PC-3 (cell line): ENCODE data around the gene INPP5F. TPM values are rescaled to one million over a fixed set of nuclear protein-coding genes. Genes with fewer than 3 reads are reported as not detected.

Experiments used
- ATAC-seq: fragments of 200-7000 bp; cut with Tn5 transposase; 2 replicates; pipeline ENCODE4 v1.9.1; 2020; ENCODE audit warnings: mild to moderate bottlenecking, moderate library complexity
- BruUV-seq: library from RNA; stranded (reverse); fragments of 400-500 nt; replicated peaks from 2 replicates; lab custom pipeline; 2021; lab: Mats Ljungman, UMichigan
- CTCF ChIA-PET: fragments of 300-600 bp; sonication (Branson Sonifier 250); formaldehyde crosslinking; loops from one replicate; lab custom pipeline; 2022; ENCODE audit warnings: antibody characterized with exemption; lab: Charles Lee
- POLR2A ChIA-PET: fragments of 300-600 bp; sonication (Branson Sonifier 250); formaldehyde crosslinking; loops from one replicate; lab custom pipeline; 2022; ENCODE audit warnings: antibody characterized with exemption; ENCODE audit not compliant: unreplicated experiment; lab: Charles Lee
- DNase-seq: peaks from one replicate; pipeline ENCODE4 v3.0.0-alpha.2; 2015
- H2AFZ ChIP-seq: fragments of 300-600 bp; sonication (generic); 2 replicates; pipeline ENCODE4 v1.6.0; 2016; ENCODE audit warnings: antibody characterized with exemption, low read length
- H3F3A ChIP-seq: fragments of 300-600 bp; sonication (generic); one replicate; pipeline ENCODE4 v1.6.0; 2017; ENCODE audit warnings: antibody characterized with exemption, low read length, control low read depth, mild to moderate bottlenecking; ENCODE audit not compliant: unreplicated experiment
- H3K27ac ChIP-seq: fragments of 300-600 bp; sonication (generic); 2 replicates; pipeline ENCODE4 v1.5.1; 2016; ENCODE audit warnings: mild to moderate bottlenecking, low read length
- H3K27me3 ChIP-seq: fragments of 300-600 bp; sonication (generic); 2 replicates; pipeline ENCODE4 v1.6.1; 2016; ENCODE audit warnings: low read length, mixed read lengths
- H3K36me3 ChIP-seq: fragments of 300-600 bp; sonication (generic); 2 replicates; pipeline ENCODE4 v1.6.1; 2016; ENCODE audit warnings: low read depth, mixed run types, low read length, mixed read lengths
- H3K4me1 ChIP-seq: fragments of 300-600 bp; sonication (generic); 2 replicates; pipeline ENCODE4 v1.5.1; 2016; ENCODE audit warnings: low read length; ENCODE audit not compliant: insufficient read depth
- H3K4me2 ChIP-seq: fragments of 300-600 bp; sonication (generic); 2 replicates; pipeline ENCODE4 v1.6.0; 2016; ENCODE audit warnings: low read length
- H3K4me3 ChIP-seq: fragments of 300-600 bp; sonication (generic); 2 replicates; pipeline ENCODE4 v1.5.1; 2016; ENCODE audit warnings: mild to moderate bottlenecking, low read length, mixed read lengths
- H3K79me2 ChIP-seq: fragments of 300-600 bp; sonication (generic); 2 replicates; pipeline ENCODE4 v1.6.1; 2017; ENCODE audit warnings: low read length, mixed read lengths
- H3K9ac ChIP-seq: fragments of 300-600 bp; sonication (generic); 2 replicates; pipeline ENCODE4 v1.6.0; 2016; ENCODE audit warnings: mild to moderate bottlenecking, low read length
- H3K9me2 ChIP-seq: fragments of 300-600 bp; sonication (generic); replicated peaks from 2 replicates; pipeline ENCODE4 v1.6.1; 2016; ENCODE audit warnings: mixed run types, low read length, mixed read lengths
- H3K9me3 ChIP-seq: fragments of 300-600 bp; sonication (generic); 2 replicates; pipeline ENCODE4 v1.6.1; 2016; ENCODE audit warnings: low read length, mixed read lengths
- H4K20me1 ChIP-seq: fragments of 300-600 bp; sonication (generic); 2 replicates; pipeline ENCODE4 v1.6.1; 2016; ENCODE audit warnings: low read length, mixed read lengths
- CTCF ChIP-seq: fragments of 300-600 bp; sonication (generic); conservative IDR thresholded peaks from 2 replicates; pipeline ENCODE4 v1.5.1; 2017; ENCODE audit warnings: antibody characterized with exemption, low read depth, mild to moderate bottlenecking, low read length
- EZH2 ChIP-seq: fragments of 300-600 bp; sonication (generic); IDR thresholded peaks from one replicate; pipeline ENCODE4 v1.6.1; 2017; ENCODE audit warnings: antibody characterized with exemption, mild to moderate bottlenecking, low read length; ENCODE audit not compliant: unreplicated experiment
- EZH2phosphoT487 ChIP-seq: fragments of 300-600 bp; sonication (generic); IDR thresholded peaks from 2 replicates; pipeline ENCODE4 v1.6.1; 2018; ENCODE audit warnings: mild to moderate bottlenecking, antibody characterized with exemption, low read length, borderline replicate concordance
- intact Hi-C: fragments of 100-400 bp; cut with micrococcal nuclease; formaldehyde crosslinking; loops from 2 replicates; pipeline ENCODE4 v1.9.0; 2023
- total RNA-seq: library from RNA; depleted of rRNA; stranded (reverse); fragments of >200 nt; gene quantifications from 2 replicates; pipeline ENCODE4 v1.2.3, GENCODE V29; 2014

Gene INPP5F
- total RNA-seq, 1 experiment from 2014 or later = 8.2 TPM

- no peak overlapping the region for H3K4me2 ChIP-seq
- no peaks in the 10 kb centered on the region for H3K79me2 ChIP-seq
- H4K20me1 ChIP-seq = no peaks in the 10 kb centered on the region
- no peaks in the 10 kb centered on the region for H3K9me3 ChIP-seq
- POLR2A ChIA-PET = no interaction called here
- no peaks in the 10 kb centered on the region for H3F3A ChIP-seq
- H3K36me3 ChIP-seq = peaks cover 37% of the 10 kb centered on the region
- H3K9me2 ChIP-seq = no peaks in the 10 kb centered on the region
- no peak overlapping the region for H2AFZ ChIP-seq
- H3K4me1 ChIP-seq = no peaks in the 10 kb centered on the region
- H3K4me3 ChIP-seq = no peak overlapping the region
- no peak for ATAC-seq
- TF ChIP-seq CTCF (no peak), EZH2 (no peak), EZH2phosphoT487 (no peak)
- no peak for DNase-seq
- no peak overlapping the region for H3K9ac ChIP-seq
- no TSS peak for BruUV-seq
- no peak overlapping the region for H3K27ac ChIP-seq
- no peaks in the 10 kb centered on the region for H3K27me3 ChIP-seq
- intact Hi-C loops = no loop called here
- CTCF ChIA-PET = no interaction called here
These were observed 127.0 kb downstream of the INPP5F start for GRCh38 chr10:119852822-119853221.

GRCh38 chr10:119853574-119853973 lies 127.7 kb downstream of the INPP5F start:
- BruUV-seq = no TSS peak
- Histone ChIP-seq H3K4me3 (no peak overlapping the region), H3K9me2 (no peaks in the 10 kb centered on the region), H3K9me3 (no peaks in the 10 kb centered on the region), H3F3A (no peaks in the 10 kb centered on the region), H3K4me2 (no peak overlapping the region), H3K79me2 (peaks cover 6% of the 10 kb centered on the region; the same call in 1 of the 2 replicates), H3K36me3 (peaks cover 38% of the 10 kb centered on the region), H4K20me1 (no peaks in the 10 kb centered on the region), H3K27me3 (no peaks in the 10 kb centered on the region), H3K4me1 (no peaks in the 10 kb centered on the region), H3K9ac (no peak overlapping the region), H2AFZ (no peak overlapping the region), H3K27ac (no peak overlapping the region)
- intact Hi-C loops = no loop called here
- CTCF ChIA-PET = no interaction called here
- TF ChIP-seq EZH2phosphoT487 = no peak
- TF ChIP-seq CTCF = no peak
- no peak for TF ChIP-seq EZH2
- DNase-seq (no peak), ATAC-seq (no peak)
- POLR2A ChIA-PET = no interaction called here

- Histone ChIP-seq H3K4me1 (peaks cover 8% of the 10 kb centered on the region; the same call in 1 of the 2 replicates), H3K27me3 (no peaks in the 10 kb centered on the region), H3K9me3 (no peaks in the 10 kb centered on the region), H3K9me2 (no peaks in the 10 kb centered on the region), H2AFZ (no peak overlapping the region), H3K27ac (no peak overlapping the region), H3K4me3 (no peak overlapping the region), H4K20me1 (peaks cover 27% of the 10 kb centered on the region), H3K36me3 (peaks cover 18% of the 10 kb centered on the region), H3F3A (no peaks in the 10 kb centered on the region), H3K79me2 (peaks cover 50% of the 10 kb centered on the region), H3K4me2 (no peak overlapping the region), H3K9ac (no peak overlapping the region)
- POLR2A ChIA-PET = interaction anchor here (0.6 kb wide), 1 partner anchor 74 kb away, joined by 4 read pairs; no protein-coding TSS in a partner anchor
- TF ChIP-seq EZH2phosphoT487 (no peak), CTCF (no peak)
- ATAC-seq = no peak
- intact Hi-C loops = loop anchor here (5.0 kb wide), 1 partner anchor 171 kb away; no protein-coding TSS in a partner anchor
- DNase-seq = no peak
- CTCF ChIA-PET = no interaction called here
- BruUV-seq = no TSS peak
These were observed 132.2 kb downstream of the INPP5F start for GRCh38 chr10:119858063-119858462.
